ENCODE results near the gene MTHFD2L. TPM values are rescaled to one million over a fixed set of nuclear protein-coding genes. Genes with fewer than 3 reads are reported as not detected.

Gene MTHFD2L
- total RNA-seq, 1 experiment from 2014 or later = 9.4 TPM

DNA sequence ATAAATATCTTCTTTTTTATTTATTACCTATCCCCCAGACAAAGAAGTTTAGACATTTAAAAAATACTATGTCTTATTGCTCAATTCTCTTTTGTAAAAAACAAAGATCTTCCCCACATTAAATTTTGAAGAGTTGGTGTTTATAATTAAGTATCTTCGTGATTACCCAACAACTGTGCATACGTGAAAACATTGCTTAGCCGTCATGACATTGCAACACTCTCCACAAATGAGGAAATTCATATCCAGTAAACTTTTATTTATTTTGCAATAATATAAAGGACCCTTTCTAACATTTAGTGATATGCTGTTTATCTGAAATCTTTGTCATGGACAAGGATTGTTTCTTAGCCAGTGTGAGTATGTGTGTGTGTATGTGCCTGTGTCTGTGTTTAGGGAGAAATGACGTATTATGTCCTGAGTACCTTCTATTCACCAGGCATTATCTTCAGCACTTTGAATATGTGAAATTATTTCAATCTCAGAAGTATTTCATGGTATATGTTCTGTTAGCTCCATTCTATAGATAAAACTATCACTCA is 180.9 kb downstream of the MTHFD2L start (continued):
- TF ChIP-seq, protein P1, sequence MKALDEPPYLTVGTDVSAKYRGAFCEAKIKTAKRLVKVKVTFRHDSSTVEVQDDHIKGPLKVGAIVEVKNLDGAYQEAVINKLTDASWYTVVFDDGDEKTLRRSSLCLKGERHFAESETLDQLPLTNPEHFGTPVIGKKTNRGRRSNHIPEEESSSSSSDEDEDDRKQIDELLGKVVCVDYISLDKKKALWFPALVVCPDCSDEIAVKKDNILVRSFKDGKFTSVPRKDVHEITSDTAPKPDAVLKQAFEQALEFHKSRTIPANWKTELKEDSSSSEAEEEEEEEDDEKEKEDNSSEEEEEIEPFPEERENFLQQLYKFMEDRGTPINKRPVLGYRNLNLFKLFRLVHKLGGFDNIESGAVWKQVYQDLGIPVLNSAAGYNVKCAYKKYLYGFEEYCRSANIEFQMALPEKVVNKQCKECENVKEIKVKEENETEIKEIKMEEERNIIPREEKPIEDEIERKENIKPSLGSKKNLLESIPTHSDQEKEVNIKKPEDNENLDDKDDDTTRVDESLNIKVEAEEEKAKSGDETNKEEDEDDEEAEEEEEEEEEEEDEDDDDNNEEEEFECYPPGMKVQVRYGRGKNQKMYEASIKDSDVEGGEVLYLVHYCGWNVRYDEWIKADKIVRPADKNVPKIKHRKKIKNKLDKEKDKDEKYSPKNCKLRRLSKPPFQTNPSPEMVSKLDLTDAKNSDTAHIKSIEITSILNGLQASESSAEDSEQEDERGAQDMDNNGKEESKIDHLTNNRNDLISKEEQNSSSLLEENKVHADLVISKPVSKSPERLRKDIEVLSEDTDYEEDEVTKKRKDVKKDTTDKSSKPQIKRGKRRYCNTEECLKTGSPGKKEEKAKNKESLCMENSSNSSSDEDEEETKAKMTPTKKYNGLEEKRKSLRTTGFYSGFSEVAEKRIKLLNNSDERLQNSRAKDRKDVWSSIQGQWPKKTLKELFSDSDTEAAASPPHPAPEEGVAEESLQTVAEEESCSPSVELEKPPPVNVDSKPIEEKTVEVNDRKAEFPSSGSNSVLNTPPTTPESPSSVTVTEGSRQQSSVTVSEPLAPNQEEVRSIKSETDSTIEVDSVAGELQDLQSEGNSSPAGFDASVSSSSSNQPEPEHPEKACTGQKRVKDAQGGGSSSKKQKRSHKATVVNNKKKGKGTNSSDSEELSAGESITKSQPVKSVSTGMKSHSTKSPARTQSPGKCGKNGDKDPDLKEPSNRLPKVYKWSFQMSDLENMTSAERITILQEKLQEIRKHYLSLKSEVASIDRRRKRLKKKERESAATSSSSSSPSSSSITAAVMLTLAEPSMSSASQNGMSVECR (CRISPR knock-in tag; IDR thresholded peaks at IDR 0.05; ENCODE audit: borderline replicate concordance) = no peak
- TF ChIP-seq ZNF121 (CRISPR knock-in tag; IDR thresholded peaks at IDR 0.05) = no peak
- TF ChIP-seq SOX15 (CRISPR knock-in tag; IDR thresholded peaks at IDR 0.05) = no peak
- TF ChIP-seq, protein P2, sequence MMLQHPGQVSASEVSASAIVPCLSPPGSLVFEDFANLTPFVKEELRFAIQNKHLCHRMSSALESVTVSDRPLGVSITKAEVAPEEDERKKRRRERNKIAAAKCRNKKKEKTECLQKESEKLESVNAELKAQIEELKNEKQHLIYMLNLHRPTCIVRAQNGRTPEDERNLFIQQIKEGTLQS (CRISPR knock-in tag; conservative IDR thresholded peaks at IDR 0.05) = no peak
- no peak for TF ChIP-seq CREB1 (CRISPR knock-in tag; IDR thresholded peaks at IDR 0.05)
- TF ChIP-seq, protein P3, sequence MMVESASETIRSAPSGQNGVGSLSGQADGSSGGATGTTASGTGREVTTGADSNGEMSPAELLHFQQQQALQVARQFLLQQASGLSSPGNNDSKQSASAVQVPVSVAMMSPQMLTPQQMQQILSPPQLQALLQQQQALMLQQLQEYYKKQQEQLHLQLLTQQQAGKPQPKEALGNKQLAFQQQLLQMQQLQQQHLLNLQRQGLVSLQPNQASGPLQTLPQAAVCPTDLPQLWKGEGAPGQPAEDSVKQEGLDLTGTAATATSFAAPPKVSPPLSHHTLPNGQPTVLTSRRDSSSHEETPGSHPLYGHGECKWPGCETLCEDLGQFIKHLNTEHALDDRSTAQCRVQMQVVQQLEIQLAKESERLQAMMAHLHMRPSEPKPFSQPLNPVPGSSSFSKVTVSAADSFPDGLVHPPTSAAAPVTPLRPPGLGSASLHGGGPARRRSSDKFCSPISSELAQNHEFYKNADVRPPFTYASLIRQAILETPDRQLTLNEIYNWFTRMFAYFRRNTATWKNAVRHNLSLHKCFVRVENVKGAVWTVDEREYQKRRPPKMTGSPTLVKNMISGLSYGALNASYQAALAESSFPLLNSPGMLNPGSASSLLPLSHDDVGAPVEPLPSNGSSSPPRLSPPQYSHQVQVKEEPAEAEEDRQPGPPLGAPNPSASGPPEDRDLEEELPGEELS (CRISPR knock-in tag; IDR thresholded peaks at IDR 0.05) = no peak
- TF ChIP-seq, protein P4, sequence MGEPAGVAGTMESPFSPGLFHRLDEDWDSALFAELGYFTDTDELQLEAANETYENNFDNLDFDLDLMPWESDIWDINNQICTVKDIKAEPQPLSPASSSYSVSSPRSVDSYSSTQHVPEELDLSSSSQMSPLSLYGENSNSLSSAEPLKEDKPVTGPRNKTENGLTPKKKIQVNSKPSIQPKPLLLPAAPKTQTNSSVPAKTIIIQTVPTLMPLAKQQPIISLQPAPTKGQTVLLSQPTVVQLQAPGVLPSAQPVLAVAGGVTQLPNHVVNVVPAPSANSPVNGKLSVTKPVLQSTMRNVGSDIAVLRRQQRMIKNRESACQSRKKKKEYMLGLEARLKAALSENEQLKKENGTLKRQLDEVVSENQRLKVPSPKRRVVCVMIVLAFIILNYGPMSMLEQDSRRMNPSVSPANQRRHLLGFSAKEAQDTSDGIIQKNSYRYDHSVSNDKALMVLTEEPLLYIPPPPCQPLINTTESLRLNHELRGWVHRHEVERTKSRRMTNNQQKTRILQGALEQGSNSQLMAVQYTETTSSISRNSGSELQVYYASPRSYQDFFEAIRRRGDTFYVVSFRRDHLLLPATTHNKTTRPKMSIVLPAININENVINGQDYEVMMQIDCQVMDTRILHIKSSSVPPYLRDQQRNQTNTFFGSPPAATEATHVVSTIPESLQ (CRISPR knock-in tag; IDR thresholded peaks at IDR 0.05) = no peak
- TF ChIP-seq ESRRA (CRISPR knock-in tag; IDR thresholded peaks at IDR 0.05; ENCODE audit: borderline replicate concordance) = no peak
- TF ChIP-seq NR2C2 (CRISPR knock-in tag; IDR thresholded peaks at IDR 0.05) = no peak
- TF ChIP-seq FOXP1 (CRISPR knock-in tag; IDR thresholded peaks at IDR 0.05; ENCODE audit: borderline replicate concordance) = no peak
- TF ChIP-seq SMAD4 (CRISPR knock-in tag; IDR thresholded peaks at IDR 0.05) = no peak
- TF ChIP-seq ZBTB21 (CRISPR knock-in tag; IDR thresholded peaks at IDR 0.05; ENCODE audit: borderline replicate concordance) = no peak

DNA sequence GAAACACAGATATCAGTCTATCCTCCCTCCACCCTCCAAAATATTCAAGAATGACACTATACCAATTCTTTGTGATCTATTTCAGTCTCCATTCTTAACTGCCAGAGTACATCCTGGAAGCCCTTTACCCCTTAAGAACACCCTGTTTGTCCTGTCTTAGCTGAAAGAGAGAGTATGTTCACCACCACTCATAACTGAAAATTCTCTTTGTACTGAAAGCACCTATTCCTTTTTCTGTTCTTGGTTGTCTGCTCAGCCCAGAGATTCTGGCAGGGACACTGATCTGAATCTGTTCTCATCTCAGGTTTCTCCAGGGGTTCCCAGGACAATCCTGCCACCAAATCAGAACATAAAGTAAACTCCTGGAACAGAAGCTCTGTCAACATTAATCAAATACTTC is 181.6 kb downstream of the MTHFD2L start:
- Mint-ChIP-seq H3K27me3 (ENCODE audit: low read depth) (no peaks in the 10 kb centered on the region), H3K4me1 (peaks cover 7% of the 10 kb centered on the region), H3K4me3 (no peak overlapping the region), H3K36me3 (peaks cover 30% of the 10 kb centered on the region), H3K9me3 (peaks cover 45% of the 10 kb centered on the region), H3K27ac (no peak overlapping the region)
- no peak for ATAC-seq
- ChIA-PET POLR2A (no interaction called here), CTCF (no interaction called here)
- DNase-seq (ENCODE audit: low spot score) = no peak
- TF ChIP-seq ESRRA (CRISPR knock-in tag; IDR thresholded peaks at IDR 0.05; ENCODE audit: borderline replicate concordance) (no peak), ZNF138 (CRISPR knock-in tag; conservative IDR thresholded peaks at IDR 0.05) (no peak), FOXJ3 (CRISPR knock-in tag; IDR thresholded peaks at IDR 0.05; ENCODE audit: borderline replicate concordance) (no peak)
- TF ChIP-seq, protein P5, sequence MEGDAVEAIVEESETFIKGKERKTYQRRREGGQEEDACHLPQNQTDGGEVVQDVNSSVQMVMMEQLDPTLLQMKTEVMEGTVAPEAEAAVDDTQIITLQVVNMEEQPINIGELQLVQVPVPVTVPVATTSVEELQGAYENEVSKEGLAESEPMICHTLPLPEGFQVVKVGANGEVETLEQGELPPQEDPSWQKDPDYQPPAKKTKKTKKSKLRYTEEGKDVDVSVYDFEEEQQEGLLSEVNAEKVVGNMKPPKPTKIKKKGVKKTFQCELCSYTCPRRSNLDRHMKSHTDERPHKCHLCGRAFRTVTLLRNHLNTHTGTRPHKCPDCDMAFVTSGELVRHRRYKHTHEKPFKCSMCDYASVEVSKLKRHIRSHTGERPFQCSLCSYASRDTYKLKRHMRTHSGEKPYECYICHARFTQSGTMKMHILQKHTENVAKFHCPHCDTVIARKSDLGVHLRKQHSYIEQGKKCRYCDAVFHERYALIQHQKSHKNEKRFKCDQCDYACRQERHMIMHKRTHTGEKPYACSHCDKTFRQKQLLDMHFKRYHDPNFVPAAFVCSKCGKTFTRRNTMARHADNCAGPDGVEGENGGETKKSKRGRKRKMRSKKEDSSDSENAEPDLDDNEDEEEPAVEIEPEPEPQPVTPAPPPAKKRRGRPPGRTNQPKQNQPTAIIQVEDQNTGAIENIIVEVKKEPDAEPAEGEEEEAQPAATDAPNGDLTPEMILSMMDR (IDR thresholded peaks at IDR 0.05) = no peak
- TF ChIP-seq, protein P6, sequence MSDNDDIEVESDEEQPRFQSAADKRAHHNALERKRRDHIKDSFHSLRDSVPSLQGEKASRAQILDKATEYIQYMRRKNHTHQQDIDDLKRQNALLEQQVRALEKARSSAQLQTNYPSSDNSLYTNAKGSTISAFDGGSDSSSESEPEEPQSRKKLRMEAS (CRISPR knock-in tag; IDR thresholded peaks at IDR 0.05) = no peak
- TF ChIP-seq, protein P1 (CRISPR knock-in tag; IDR thresholded peaks at IDR 0.05; ENCODE audit: borderline replicate concordance) = no peak
